Ovary (tissue), 3 donors: ENCODE measurements around the gene CPZ.

ENCODE experiments used
- CTCF ChIP-seq, 3 donors: fragments of 450-650 bp in 2 of 3; fragments of 200-600 bp in 1 of 3; IDR thresholded peaks; one replicate each; pipeline versions ENCODE4 v1.5.1 to v1.8.0; 2016 to 2022; ENCODE audit warnings: antibody characterized with exemption in 3 of 3, mild to moderate bottlenecking in 1 of 3
- EP300 ChIP-seq: sonication (generic); formaldehyde crosslinking; IDR thresholded peaks from one replicate; pipeline ENCODE4 v1.6.1; 2017; ENCODE audit warnings: antibody characterized with exemption
- donor health status: DM: no; HTN: no; CAD: no.

DNA sequence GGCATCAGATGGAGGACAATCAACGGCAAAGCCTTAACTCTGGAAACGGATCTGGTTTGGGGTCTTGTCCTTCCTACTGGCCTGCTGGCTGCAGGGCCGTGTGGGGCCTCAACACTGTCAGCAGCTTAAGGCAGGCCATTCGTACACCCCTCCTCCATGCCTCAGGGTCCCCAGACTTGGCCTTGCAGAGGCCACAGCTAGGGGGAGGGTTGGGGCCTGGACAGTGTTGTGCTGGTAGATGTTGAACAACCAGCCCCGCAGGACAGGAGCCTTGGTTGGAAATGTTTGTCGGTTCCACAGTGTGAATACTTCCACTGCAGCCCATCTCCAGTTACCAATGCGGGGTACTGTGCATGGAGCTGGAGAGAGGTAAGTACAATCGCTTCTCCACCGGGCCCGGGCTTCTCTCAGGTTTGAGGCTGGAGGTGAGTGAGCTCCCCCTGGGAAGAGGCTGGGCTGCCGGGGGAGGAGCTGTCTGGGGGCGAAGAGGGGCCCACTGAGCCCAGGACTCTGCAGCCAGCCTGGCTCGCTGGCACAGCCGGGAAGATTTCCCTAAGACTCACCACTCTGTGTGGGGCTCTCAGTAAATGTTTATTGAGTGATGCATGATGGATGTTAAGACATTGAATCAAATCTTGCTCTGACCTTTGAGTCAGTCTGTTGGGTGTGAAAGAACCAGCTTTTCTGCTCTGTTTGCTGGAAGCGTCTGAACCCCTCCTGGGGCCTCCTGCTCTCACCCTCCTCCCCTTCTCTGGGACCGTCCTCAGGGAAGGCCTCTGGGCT, 32.1 kb upstream of the CPZ start:
- no peak for TF ChIP-seq CTCF (IDR thresholded peaks at IDR 0.05)
- TF ChIP-seq EP300 = no peak
